ENCODE data around the gene SETD7. TPM values are rescaled to one million over a fixed set of nuclear protein-coding genes. Genes with fewer than 3 reads are reported as not detected.

SETD7 gene
- total RNA-seq, 1 experiment from 2014 or later, result 29.6 TPM

- H3K9me2 ChIP-seq (replicated peaks; ENCODE audit: low read length), result no peaks in the 10 kb centered on the region
- H3K27ac ChIP-seq (ENCODE audit: low read length), result no peak overlapping the region
- no peak overlapping the region for H2AFZ ChIP-seq (ENCODE audit: low read length)
- ChIA-PET POLR2A (ENCODE audit: unreplicated experiment) (no interaction called here), CTCF (interaction anchor here (0.7 kb wide), 1 partner anchor 12 kb away, joined by 20 read pairs; no protein-coding TSS in a partner anchor)
- no peaks in the 10 kb centered on the region for H3F3A ChIP-seq (ENCODE audit: low read length, unreplicated experiment)
- H3K4me2 ChIP-seq (ENCODE audit: low read length), result no peak overlapping the region
- peaks cover 21% of the 10 kb centered on the region for H3K36me3 ChIP-seq (ENCODE audit: low read depth, low read length)
- DNase-seq (no peak), ATAC-seq (no peak)
- no peaks in the 10 kb centered on the region for H4K20me1 ChIP-seq (ENCODE audit: low read length)
- no peak for TF ChIP-seq CTCF (conservative IDR thresholded peaks at IDR 0.05; ENCODE audit: low read depth, low read length)
- no peak for TF ChIP-seq EZH2phosphoT487 (IDR thresholded peaks at IDR 0.05; ENCODE audit: borderline replicate concordance, low read length)
- TF ChIP-seq EZH2 (IDR thresholded peaks at IDR 0.05; ENCODE audit: low read length, unreplicated experiment), result no peak
- no peak overlapping the region for H3K4me3 ChIP-seq (ENCODE audit: low read length)
- intact Hi-C loops (cut with micrococcal nuclease), result no loop called here
- H3K27me3 ChIP-seq (ENCODE audit: low read length), result no peaks in the 10 kb centered on the region
- H3K79me2 ChIP-seq (ENCODE audit: low read length), result no peaks in the 10 kb centered on the region
- H3K9ac ChIP-seq (ENCODE audit: low read length), result no peak overlapping the region
- H3K4me1 ChIP-seq (ENCODE audit: insufficient read depth, low read length), result no peaks in the 10 kb centered on the region
- H3K9me3 ChIP-seq (ENCODE audit: low read length), result no peaks in the 10 kb centered on the region
- BruUV-seq (replicated peaks), result no TSS peak
Observed at GRCh38 chr4:139515531-139515958, 40.5 kb downstream of the SETD7 start.

DNA sequence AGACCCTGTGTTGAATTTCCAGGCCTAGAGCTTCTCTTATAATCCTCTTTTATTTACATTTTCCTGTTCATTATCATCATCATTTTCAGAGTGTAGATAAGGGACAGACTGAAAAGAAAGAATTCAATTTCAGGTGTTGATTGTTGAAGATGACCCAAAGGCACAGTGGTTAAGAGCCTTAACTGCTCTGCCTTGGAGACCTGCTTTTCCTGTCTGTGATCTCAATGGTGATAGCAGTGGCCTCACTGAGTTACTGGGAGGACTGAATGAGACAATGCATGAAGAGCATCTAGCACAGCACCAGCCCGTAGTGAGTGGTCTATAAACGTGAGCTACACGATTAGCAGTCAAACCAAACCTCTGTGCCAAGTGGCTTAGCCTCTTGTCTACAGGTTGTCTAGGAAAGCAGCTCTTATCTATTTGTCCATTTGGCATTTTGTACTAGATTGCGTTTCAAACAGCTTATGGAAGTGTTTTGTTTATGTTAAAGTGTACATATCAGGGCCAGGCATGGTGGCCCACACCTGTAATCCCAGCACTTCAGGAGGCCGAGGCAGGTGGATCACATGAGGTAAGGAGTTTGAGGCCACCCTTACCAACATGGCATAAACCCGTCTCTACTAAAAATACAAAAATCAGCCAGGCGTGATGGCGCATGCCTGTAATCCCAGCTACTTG, 41.5 kb downstream of the SETD7 start:
- CTCF ChIA-PET, result no interaction called here
- Histone ChIP-seq H3K27me3 (ENCODE audit: low read length) (no peaks in the 10 kb centered on the region), H3K4me3 (ENCODE audit: low read length) (no peak overlapping the region), H3K4me2 (ENCODE audit: low read length) (no peak overlapping the region), H3K9ac (ENCODE audit: low read length) (no peak overlapping the region), H2AFZ (ENCODE audit: low read length) (no peak overlapping the region), H3K9me2 (replicated peaks; ENCODE audit: low read length) (no peaks in the 10 kb centered on the region), H3F3A (ENCODE audit: low read length, unreplicated experiment) (no peaks in the 10 kb centered on the region), H3K27ac (ENCODE audit: low read length) (no peak overlapping the region), H4K20me1 (ENCODE audit: low read length) (no peaks in the 10 kb centered on the region), H3K79me2 (ENCODE audit: low read length) (no peaks in the 10 kb centered on the region), H3K36me3 (ENCODE audit: low read depth, low read length) (peaks cover 20% of the 10 kb centered on the region), H3K9me3 (ENCODE audit: low read length) (no peaks in the 10 kb centered on the region), H3K4me1 (ENCODE audit: insufficient read depth, low read length) (no peaks in the 10 kb centered on the region)
- no TSS peak for BruUV-seq (replicated peaks)
- POLR2A ChIA-PET (ENCODE audit: unreplicated experiment), result no interaction called here
- intact Hi-C loops (cut with micrococcal nuclease), result no loop called here
- no peak for TF ChIP-seq EZH2phosphoT487 (IDR thresholded peaks at IDR 0.05; ENCODE audit: borderline replicate concordance, low read length)
- no peak for TF ChIP-seq EZH2 (IDR thresholded peaks at IDR 0.05; ENCODE audit: low read length, unreplicated experiment)
- no peak for TF ChIP-seq CTCF (conservative IDR thresholded peaks at IDR 0.05; ENCODE audit: low read depth, low read length)
- ATAC-seq, result no peak
- DNase-seq, result no peak

DNA sequence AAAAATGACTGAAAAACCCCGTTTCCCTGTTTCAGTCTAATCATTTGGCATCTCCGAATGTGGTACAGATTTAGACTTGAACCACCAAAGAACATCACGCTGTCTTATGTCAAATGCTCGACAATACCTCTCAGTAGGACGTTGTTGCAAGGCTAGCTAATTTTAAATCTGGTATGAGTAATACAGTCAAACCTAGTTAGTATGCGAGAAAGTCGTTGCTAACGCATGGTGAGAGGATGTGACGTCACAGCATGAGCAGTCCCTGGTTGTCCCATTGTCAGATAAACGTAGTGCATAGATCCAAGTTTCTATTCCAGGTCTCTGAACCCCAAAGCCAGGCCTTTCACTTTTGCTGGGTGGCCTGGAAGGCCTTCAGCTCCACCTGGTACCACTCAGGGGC, 44.7 kb downstream of the SETD7 start:
- Histone ChIP-seq H3K4me3 (ENCODE audit: low read length) (no peak overlapping the region), H3K4me1 (ENCODE audit: insufficient read depth, low read length) (no peaks in the 10 kb centered on the region), H3F3A (ENCODE audit: low read length, unreplicated experiment) (no peaks in the 10 kb centered on the region), H2AFZ (ENCODE audit: low read length) (no peak overlapping the region), H3K27ac (ENCODE audit: low read length) (no peak overlapping the region), H3K27me3 (ENCODE audit: low read length) (no peaks in the 10 kb centered on the region), H3K4me2 (ENCODE audit: low read length) (no peak overlapping the region), H3K79me2 (ENCODE audit: low read length) (no peaks in the 10 kb centered on the region), H3K9ac (ENCODE audit: low read length) (no peak overlapping the region), H3K36me3 (ENCODE audit: low read depth, low read length) (peaks cover 4% of the 10 kb centered on the region), H4K20me1 (ENCODE audit: low read length) (no peaks in the 10 kb centered on the region), H3K9me3 (ENCODE audit: low read length) (no peaks in the 10 kb centered on the region), H3K9me2 (replicated peaks; ENCODE audit: low read length) (no peaks in the 10 kb centered on the region)
- intact Hi-C loops (cut with micrococcal nuclease), result no loop called here
- DNase-seq (no peak), ATAC-seq (no peak)
- CTCF ChIA-PET, result no interaction called here
- BruUV-seq (replicated peaks), result no TSS peak
- POLR2A ChIA-PET (ENCODE audit: unreplicated experiment), result no interaction called here
- TF ChIP-seq CTCF (conservative IDR thresholded peaks at IDR 0.05; ENCODE audit: low read depth, low read length) (no peak), EZH2phosphoT487 (IDR thresholded peaks at IDR 0.05; ENCODE audit: borderline replicate concordance, low read length) (no peak), EZH2 (IDR thresholded peaks at IDR 0.05; ENCODE audit: low read length, unreplicated experiment) (no peak)

All from PC-3 (cell line).